H9 (cell line): ENCODE data around the gene SIPA1L3. TPM values are rescaled to one million over a fixed set of nuclear protein-coding genes. Genes with fewer than 3 reads are reported as not detected.

Experiments used
- DNase-seq: peaks from one replicate; pipeline ENCODE4 v3.0.0-alpha.2; 2017
- H2AFZ ChIP-seq: one replicate; pipeline ENCODE4 v1.6.1; 2013; ENCODE audit warnings: mild to moderate bottlenecking, low read length, control low read depth, moderate library complexity
- H2AK5ac ChIP-seq: 2 replicates; pipeline ENCODE4 v1.6.1; 2013; ENCODE audit warnings: low read length, control low read depth, mixed read lengths; ENCODE audit not compliant: insufficient read length
- H2BK120ac ChIP-seq: one replicate; pipeline ENCODE4 v1.6.1; 2013; ENCODE audit warnings: low read depth, mild to moderate bottlenecking, low read length, control low read depth, inconsistent platforms; ENCODE audit not compliant: poor library complexity, severe bottlenecking
- H2BK12ac ChIP-seq: 2 replicates; pipeline ENCODE4 v1.6.1; 2013; ENCODE audit warnings: low read length, control low read depth, mixed read lengths, low read depth; ENCODE audit not compliant: insufficient read length
- H2BK15ac ChIP-seq: 2 replicates; pipeline ENCODE4 v1.6.1; 2013; ENCODE audit warnings: low read depth, low read length, control low read depth
- H2BK20ac ChIP-seq: one replicate; pipeline ENCODE4 v1.6.1; 2013; ENCODE audit warnings: low read depth, mild to moderate bottlenecking, low read length, control low read depth, inconsistent platforms; ENCODE audit not compliant: poor library complexity, severe bottlenecking
- H2BK5ac ChIP-seq: 2 replicates; pipeline ENCODE4 v1.6.1; 2013; ENCODE audit warnings: low read length, control low read depth, mixed read lengths; ENCODE audit not compliant: insufficient read length
- H3K14ac ChIP-seq: 2 replicates; pipeline ENCODE4 v1.6.1; 2013; ENCODE audit warnings: low read length, control low read depth; ENCODE audit not compliant: insufficient read depth
- H3K18ac ChIP-seq: 2 replicates; pipeline ENCODE4 v1.6.1; 2013; ENCODE audit warnings: low read depth, mild to moderate bottlenecking, mixed read lengths, low read length, control low read depth; ENCODE audit not compliant: insufficient read length
- H3K23ac ChIP-seq: 2 replicates; pipeline ENCODE4 v1.6.1; 2013; ENCODE audit warnings: low read length, control low read depth, mixed read lengths, low read depth; ENCODE audit not compliant: insufficient read length
- H3K23me2 ChIP-seq: 2 replicates; pipeline ENCODE4 v1.6.1; 2013; ENCODE audit warnings: low read depth, mild to moderate bottlenecking, mixed read lengths, low read length, control low read depth; ENCODE audit not compliant: insufficient read length, poor library complexity, severe bottlenecking
- H3K27ac ChIP-seq: 2 replicates; pipeline ENCODE4 v1.5.1; 2013; ENCODE audit warnings: low read length, control low read depth, mixed read lengths, low read depth; ENCODE audit not compliant: insufficient read length
- H3K27me3 ChIP-seq: 2 replicates; pipeline ENCODE4 v1.6.1; 2013; ENCODE audit warnings: low read length, control low read depth, inconsistent platforms; ENCODE audit not compliant: insufficient read depth
- H3K4ac ChIP-seq: 2 replicates; pipeline ENCODE4 v1.6.1; 2013; ENCODE audit warnings: low read depth, mild to moderate bottlenecking, control low read depth, inconsistent platforms, low read length, moderate library complexity
- H3K4me1 ChIP-seq: 2 replicates; pipeline ENCODE4 v1.6.1; 2013; ENCODE audit warnings: low read length, control low read depth, inconsistent platforms; ENCODE audit not compliant: insufficient read depth
- H3K4me2 ChIP-seq: 2 replicates; pipeline ENCODE4 v1.6.1; 2013; ENCODE audit warnings: low read length, control low read depth, mixed read lengths; ENCODE audit not compliant: insufficient read length, insufficient read depth
- H3K56ac ChIP-seq: 2 replicates; pipeline ENCODE4 v1.6.1; 2013; ENCODE audit warnings: low read depth, mild to moderate bottlenecking, mixed read lengths, low read length, control low read depth; ENCODE audit not compliant: insufficient read length
- H3K79me1 ChIP-seq: 2 replicates; pipeline ENCODE4 v1.6.1; 2013; ENCODE audit warnings: low read depth, mild to moderate bottlenecking, moderate library complexity, low read length, control low read depth, inconsistent platforms; ENCODE audit not compliant: insufficient read depth, poor library complexity, severe bottlenecking
- H3K79me2 ChIP-seq: 2 replicates; pipeline ENCODE4 v1.6.1; 2013; ENCODE audit warnings: low read length, control low read depth, inconsistent platforms; ENCODE audit not compliant: insufficient read depth
- H3K9ac ChIP-seq: 2 replicates; pipeline ENCODE4 v1.6.1; 2013; ENCODE audit warnings: low read length, control low read depth, mixed read lengths; ENCODE audit not compliant: insufficient read length; ENCODE audit errors: extremely low read depth
- H3K9me3 ChIP-seq: one replicate; pipeline ENCODE4 v1.6.1; 2013; ENCODE audit warnings: low read depth, low read length, inconsistent platforms; ENCODE audit not compliant: control insufficient read depth
- H3T11ph ChIP-seq: one replicate; pipeline ENCODE4 v1.6.1; 2013; ENCODE audit warnings: mild to moderate bottlenecking, low read length, control low read depth, inconsistent platforms
- H4K20me1 ChIP-seq: one replicate; pipeline ENCODE4 v1.6.1; 2013; ENCODE audit not compliant: control insufficient read depth, insufficient read length, insufficient read depth
- H4K5ac ChIP-seq: 2 replicates; pipeline ENCODE4 v1.6.1; 2013; ENCODE audit warnings: low read depth, mild to moderate bottlenecking, mixed read lengths, low read length, control low read depth; ENCODE audit not compliant: insufficient read length
- H4K8ac ChIP-seq: replicated peaks from 2 replicates; pipeline ENCODE4 v1.6.1; 2013; ENCODE audit warnings: low read length, control low read depth, mixed read lengths, low read depth; ENCODE audit not compliant: insufficient read length
- H4K91ac ChIP-seq: 2 replicates; pipeline ENCODE4 v1.6.1; 2013; ENCODE audit warnings: low read depth, mild to moderate bottlenecking, moderate library complexity, mixed read lengths, low read length, control low read depth; ENCODE audit not compliant: insufficient read length
- H3K27ac Mint-ChIP-seq, 3 experiments: 2 replicates in 2 of 3; 3 replicates in 1 of 3; pipeline ENCODE4 v1.8.0; 2020 to 2021; ENCODE audit warnings: mixed read lengths in 3 of 3, mild to moderate bottlenecking in 1 of 3, moderate library complexity in 1 of 3
- H3K27me3 Mint-ChIP-seq: 2 replicates; pipeline ENCODE4 v1.8.0; 2021; ENCODE audit warnings: low read depth, mild to moderate bottlenecking, moderate library complexity, mixed read lengths
- H3K36me3 Mint-ChIP-seq, 3 experiments: 2 replicates in 2 of 3; 3 replicates in 1 of 3; pipeline ENCODE4 v1.8.0; 2020 to 2021; ENCODE audit warnings: low read depth in 3 of 3, mixed read lengths in 3 of 3; ENCODE audit not compliant: insufficient read depth in 1 of 3
- H3K4me1 Mint-ChIP-seq, 2 experiments: 2 replicates each; pipeline ENCODE4 v1.8.0; 2020; ENCODE audit warnings: mixed read lengths in 2 of 2
- H3K4me3 Mint-ChIP-seq, 2 experiments: 2 replicates in 1 of 2; 3 replicates in 1 of 2; pipeline ENCODE4 v1.8.0; 2020 to 2021; ENCODE audit warnings: mild to moderate bottlenecking in 2 of 2, mixed read lengths in 2 of 2, moderate library complexity in 1 of 2
- H3K9me3 Mint-ChIP-seq, 2 experiments: 2 replicates in 1 of 2; 3 replicates in 1 of 2; pipeline ENCODE4 v1.8.0; 2020; ENCODE audit warnings: mild to moderate bottlenecking in 2 of 2, mixed read lengths in 2 of 2, moderate library complexity in 1 of 2
- CTCF ChIP-seq: fragments of 200-600 bp; sonication (generic); conservative IDR thresholded peaks from 3 replicates; pipeline ENCODE4 v1.8.0; 2021; ENCODE audit warnings: antibody characterized with exemption, mild to moderate bottlenecking
- WGBS: extraction: QIAGEN DNeasy Blood & Tissue Kit; methylation state at CpG from one replicate; pipeline ENCODE4 v1.1.7; 2013; ENCODE audit warnings: missing lambda C conversion rate, low lambda C conversion rate, mixed read lengths; ENCODE audit not compliant: insufficient read length; ENCODE audit errors: extremely low coverage; 5-methylcytosine and 5-hydroxymethylcytosine counted together
- total RNA-seq: library from RNA; stranded (reverse); gene quantifications from 2 replicates; pipeline ENCODE4 v1.2.1, GENCODE V29; 2021

Gene SIPA1L3
- total RNA-seq, 1 experiment from 2014 or later, result 40.1 TPM

DNA sequence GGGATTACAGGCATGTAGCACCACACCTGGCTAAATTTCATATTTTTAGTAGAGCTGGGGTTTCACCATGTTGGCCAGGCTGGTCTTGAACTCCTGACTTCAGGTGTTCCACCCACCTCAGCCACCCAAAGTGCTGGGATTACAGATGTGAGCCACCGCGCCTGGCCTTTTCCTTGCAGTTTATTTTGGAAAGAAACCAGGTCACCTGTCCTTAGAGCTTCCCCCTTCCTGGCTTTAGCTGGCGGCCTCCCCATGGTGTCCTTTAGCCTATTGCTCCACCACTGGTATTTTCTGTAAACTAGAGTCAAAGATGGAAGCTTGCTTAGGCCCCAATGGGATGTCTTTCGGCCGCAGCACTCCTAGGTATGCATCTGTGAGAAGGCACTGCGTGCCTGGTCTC, 225.8 kb downstream of the SIPA1L3 start:
- Histone ChIP-seq H3K27ac (no peak overlapping the region), H3T11ph (no peak overlapping the region), H4K5ac (no peak overlapping the region), H4K8ac (no peak overlapping the region), H2BK120ac (no peak overlapping the region), H3K56ac (no peak overlapping the region), H3K4me1 (no peaks in the 10 kb centered on the region), H3K18ac (no peak overlapping the region), H3K23ac (no peak overlapping the region), H3K9ac (no peak overlapping the region), H3K23me2 (no peaks in the 10 kb centered on the region), H4K20me1 (peaks cover 2% of the 10 kb centered on the region), H4K91ac (no peak overlapping the region), H2AFZ (no peak overlapping the region), H3K27me3 (no peaks in the 10 kb centered on the region), H2BK20ac (no peak overlapping the region), H3K4ac (no peak overlapping the region), H2AK5ac (no peak overlapping the region), H3K79me1 (no peaks in the 10 kb centered on the region), H3K4me2 (no peak overlapping the region), H3K14ac (no peak overlapping the region), H2BK15ac (no peak overlapping the region), H3K79me2 (no peaks in the 10 kb centered on the region), H2BK12ac (no peak overlapping the region), H3K9me3 (no peaks in the 10 kb centered on the region), H2BK5ac (no peak overlapping the region)
- TF ChIP-seq CTCF, result no peak
- H3K27me3 Mint-ChIP-seq, result no peaks in the 10 kb centered on the region
- no peaks in the 10 kb centered on the region for H3K9me3 Mint-ChIP-seq
- no peak overlapping the region; a peak in 1 of 7 replicates for H3K27ac Mint-ChIP-seq
- no peak for DNase-seq
- peaks cover 7 to 13% (median 13%) of the 10 kb centered on the region in 3 experiments; a peak in 6 of 7 replicates for H3K36me3 Mint-ChIP-seq
- H3K4me3 Mint-ChIP-seq, result no peak overlapping the region
- H3K4me1 Mint-ChIP-seq, result peaks cover 10 to 19% of the 10 kb centered on the region in 2 experiments
- WGBS, result no CpG with 5 or more reads among the region's 6 CpGs
